HUES64 (cell line): Measurements from ENCODE around the gene OR2T11.
"Not testable (repeated sequence)": the region's sequence is repeated elsewhere in the genome, so short reads cannot be mapped to it uniquely, and the experiment has no call there.

ENCODE experiments used
- H3K27ac ChIP-seq: 2 replicates; pipeline ENCODE4 v1.7.0; 2013; ENCODE audit warnings: low read depth, low read length, inconsistent platforms
- H3K27me3 ChIP-seq: 2 replicates; pipeline ENCODE4 v1.6.1; 2013; ENCODE audit warnings: mild to moderate bottlenecking, low read length; ENCODE audit not compliant: insufficient read depth
- H3K36me3 ChIP-seq: 2 replicates; pipeline ENCODE4 v1.6.1; 2013; ENCODE audit warnings: mild to moderate bottlenecking, low read length; ENCODE audit not compliant: insufficient read depth
- H3K4me1 ChIP-seq: 2 replicates; pipeline ENCODE4 v1.6.1; 2013; ENCODE audit warnings: mild to moderate bottlenecking, low read length, moderate library complexity; ENCODE audit not compliant: insufficient read depth
- H3K4me3 ChIP-seq: 2 replicates; pipeline ENCODE4 v1.5.1; 2013; ENCODE audit warnings: mild to moderate bottlenecking, low read length, moderate library complexity
- H3K9ac ChIP-seq: 2 replicates; pipeline ENCODE4 v1.6.1; 2013; ENCODE audit warnings: mild to moderate bottlenecking, low read depth, low read length
- H3K9me3 ChIP-seq: 2 replicates; pipeline ENCODE4 v1.6.1; 2013; ENCODE audit warnings: low read depth, low read length; ENCODE audit not compliant: insufficient read depth
- WGBS: fragments of 150-250, 120-280 bp; methylation state at CpG from one replicate; pipeline ENCODE4 v1.1.7; 2013; ENCODE audit warnings: missing lambda C conversion rate; 5-methylcytosine and 5-hydroxymethylcytosine counted together

Gene OR2T11

GRCh38 chr1:248576260-248576980 lies 58.5 kb downstream of the OR2T11 start:
- Histone ChIP-seq H3K36me3 (no peaks in the 10 kb centered on the region), H3K9me3 (peaks cover 45% of the 10 kb centered on the region), H3K4me3 (no peak overlapping the region), H3K9ac (no peak overlapping the region), H3K27me3 (no peaks in the 10 kb centered on the region), H3K4me1 (no peaks in the 10 kb centered on the region), H3K27ac (no peak overlapping the region)
- 76% methylated on average over 8 of the region's 9 CpGs for WGBS

- not testable (repeated sequence) for H3K27ac ChIP-seq, H3K27me3 ChIP-seq, H3K4me3 ChIP-seq, H3K9ac ChIP-seq, H3K4me1 ChIP-seq, H3K36me3 ChIP-seq
- peaks cover 32% of the 10 kb centered on the region for H3K9me3 ChIP-seq
- 73% methylated on average over 2 of the region's 3 CpGs for WGBS
Observed at GRCh38 chr1:248574657-248575056, 60.2 kb downstream of the OR2T11 start, which contains the start of gene OR2T34. Gene OR2T34 (minus strand): TSS chr1:248574757. CDS start chr1:248574757, 0 bp downstream.

- H3K36me3 ChIP-seq, H3K9ac ChIP-seq: not testable (repeated sequence)
- 76% methylated on average over 3 of the region's 8 CpGs for WGBS
Observed at GRCh38 chr1:248573856-248574255, 61.0 kb downstream of the OR2T11 start.

More at GRCh38 chr1:248573856-248574255, 61.0 kb downstream of the OR2T11 start:
- peaks cover 29% of the 10 kb centered on the region for H3K9me3 ChIP-seq
- not testable (repeated sequence) for H3K4me3 ChIP-seq, H3K4me1 ChIP-seq, H3K27ac ChIP-seq, H3K27me3 ChIP-seq
